DMS153 treated with DMSO at 0.1 percent for 48 hours (cell line): ENCODE data around the gene CELF3.

Experiments
- DNase-seq: peaks from one replicate; lab custom pipeline; 2025; ENCODE audit not compliant: unreplicated experiment; lab: John Stamatoyannopoulos, UW

Gene CELF3

GRCh38 chr1:151720974-151721787 is 4.6 kb upstream of the CELF3 start, which contains the start of gene RIIAD1:
Gene RIIAD1 (plus strand): TSS chr1:151721522. CDS start chr1:151721537, 15 bp downstream.
- peak; percentile 7 for DNase-seq

GRCh38 chr1:151720554-151720953 is 4.0 kb upstream of the CELF3 start:
- no peak for DNase-seq

GRCh38 chr1:151720125-151720524 is 3.5 kb upstream of the CELF3 start:
- no peak for DNase-seq

- no peak for DNase-seq
These were observed 2.1 kb upstream of the CELF3 start for GRCh38 chr1:151718666-151719065.

GRCh38 chr1:151718011-151718431 is 1.4 kb upstream of the CELF3 start:
- peak; percentile 47 for DNase-seq

GRCh38 chr1:151716405-151716762 is 219 bp downstream of the CELF3 start:
- no peak for DNase-seq

- no peak for DNase-seq
These were observed 738 bp downstream of the CELF3 start for GRCh38 chr1:151715726-151716404.

GRCh38 chr1:151714820-151715725 is 1.5 kb downstream of the CELF3 start:
- no peak for DNase-seq

- DNase-seq, result peak; percentile 32
These were observed 2.7 kb downstream of the CELF3 start for GRCh38 chr1:151713874-151714273.

GRCh38 chr1:151713044-151713443 is 3.6 kb downstream of the CELF3 start:
- no peak for DNase-seq

- DNase-seq, result peak; percentile 16
These were observed 4.7 kb downstream of the CELF3 start for GRCh38 chr1:151711951-151712350.

- DNase-seq, result no peak
These were observed 5.4 kb downstream of the CELF3 start for GRCh38 chr1:151711044-151711800.

- DNase-seq, result no peak
These were observed 6.3 kb downstream of the CELF3 start for GRCh38 chr1:151710187-151710840.

GRCh38 chr1:151708891-151709290 is 7.7 kb downstream of the CELF3 start:
- no peak for DNase-seq

GRCh38 chr1:151707541-151708065 is 9.0 kb downstream of the CELF3 start:
- DNase-seq, result no peak

- DNase-seq, result no peak
These were observed 9.9 kb downstream of the CELF3 start for GRCh38 chr1:151706464-151707415.

- no peak for DNase-seq
These were observed 10.7 kb downstream of the CELF3 start for GRCh38 chr1:151705753-151706463.

GRCh38 chr1:151705146-151705545 is 11.5 kb downstream of the CELF3 start:
- DNase-seq, result no peak
